HG03460 (cell line): ENCODE measurements around the gene HSFX2.
"Not testable (repeated sequence)": the region's sequence is repeated elsewhere in the genome, so short reads cannot be mapped to it uniquely, and the experiment has no call there.

Experiments used
- ATAC-seq: cut with Tn5 transposase; IDR thresholded peaks from one replicate; pipeline ENCODE4 v1.9.1; 2021; ENCODE audit not compliant: unreplicated experiment

HSFX2 gene

DNA sequence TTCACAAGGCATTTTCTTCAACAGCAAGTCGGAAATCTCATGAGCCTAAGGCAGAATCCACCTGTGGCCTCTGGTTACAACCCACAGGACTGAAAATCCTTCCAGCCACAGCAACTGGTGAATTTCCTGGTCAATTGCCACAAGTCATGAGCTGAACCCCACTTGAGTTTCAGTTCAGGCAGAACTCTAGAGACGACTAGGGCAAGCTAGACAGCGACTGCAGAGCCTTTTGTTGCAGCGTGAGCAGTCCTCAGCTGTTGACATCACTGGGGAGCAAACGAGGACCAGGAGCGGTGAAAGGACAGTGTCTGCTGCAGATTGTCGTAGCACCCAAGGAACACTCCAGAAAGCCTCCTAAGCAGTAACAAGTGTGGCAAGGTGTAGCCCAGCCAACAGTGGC, 829 bp upstream of the HSFX2 start:
- not testable (repeated sequence) for ATAC-seq

DNA sequence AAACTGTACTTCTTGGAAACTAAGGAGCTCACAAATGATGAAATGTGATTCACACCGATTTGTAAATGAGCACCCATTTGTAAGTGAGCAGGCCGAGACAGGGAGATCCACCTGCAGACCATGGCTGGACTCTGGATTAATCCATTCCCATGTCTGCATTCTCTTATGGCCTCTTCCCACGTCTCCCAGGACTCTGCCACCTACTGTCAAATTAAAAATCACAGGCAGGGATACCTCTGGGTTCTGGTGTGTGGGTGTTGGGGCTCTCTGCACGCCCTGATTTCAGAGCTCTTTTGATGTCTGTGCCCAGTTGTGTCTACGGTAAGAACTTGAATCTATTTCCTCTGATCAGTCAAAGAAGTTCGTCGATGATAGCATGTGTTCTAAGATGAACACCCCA, 4.1 kb downstream of the HSFX2 start:
- not testable (repeated sequence) for ATAC-seq

DNA sequence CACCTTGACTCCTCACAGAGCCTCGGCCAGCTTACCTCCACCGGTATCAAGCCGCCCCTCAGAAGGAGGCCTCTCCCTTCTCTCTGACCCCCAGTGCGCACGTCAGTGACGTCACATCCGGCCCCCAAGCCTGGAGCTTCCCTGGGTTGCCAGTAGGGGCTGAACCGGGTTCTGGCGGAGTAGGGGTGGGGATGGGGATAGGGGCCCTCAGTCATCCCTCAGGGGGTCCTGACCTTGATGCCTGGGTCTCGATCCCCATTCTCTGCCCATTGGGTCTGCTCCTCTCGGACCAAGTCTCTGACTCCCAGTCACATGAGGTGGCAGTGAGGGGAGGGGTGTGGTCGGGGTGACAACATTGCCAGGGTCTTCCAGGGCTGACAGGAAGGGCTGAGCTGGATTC, 7.8 kb downstream of the HSFX2 start, which contains the start of gene MAGEA9B:
Gene MAGEA9B (minus strand): TSS at position 101 of the 400 bp plus-strand sequence. CDS start 4,280 bp downstream, outside the sequence.
- ATAC-seq: not testable (repeated sequence)

DNA sequence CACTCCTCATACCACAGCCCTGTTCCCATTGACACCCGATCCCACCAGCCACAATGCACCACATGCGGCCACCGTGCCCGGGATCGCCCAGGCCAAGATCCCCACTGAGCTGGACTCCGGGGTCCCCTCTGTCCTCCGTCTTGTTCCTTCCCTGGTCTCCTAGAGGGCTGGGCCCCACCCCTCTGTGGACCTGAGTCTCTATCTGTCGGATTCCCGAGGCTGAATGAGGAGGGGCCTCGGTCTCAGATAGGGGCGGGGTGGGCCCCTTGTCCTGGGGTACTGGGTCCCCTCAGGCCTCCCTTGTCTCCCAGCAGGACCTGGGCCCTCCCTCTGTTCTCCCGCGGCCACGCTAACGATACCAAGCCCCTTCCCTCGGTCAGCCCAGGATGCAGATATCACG, 9.5 kb downstream of the HSFX2 start:
- ATAC-seq: not testable (repeated sequence)

DNA sequence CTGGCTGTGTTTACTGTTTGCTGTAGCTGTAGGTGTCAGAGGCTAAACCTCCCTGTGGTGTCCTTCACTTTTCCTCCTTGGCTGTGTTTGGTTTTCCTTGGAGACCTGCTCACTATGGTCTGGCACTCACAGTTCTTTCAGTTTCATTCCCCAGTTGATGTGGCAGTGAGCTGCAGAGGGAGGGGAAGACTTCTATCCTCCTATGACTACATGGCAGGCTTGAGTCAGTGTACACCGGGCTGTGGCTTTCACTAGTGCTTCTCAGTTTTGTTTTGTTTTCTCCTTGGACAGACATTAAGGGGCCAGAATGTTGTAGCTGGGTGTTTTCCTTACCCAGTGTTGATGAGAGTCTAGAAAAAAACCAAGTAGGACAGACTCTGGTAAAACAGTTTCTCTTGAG, 21.7 kb downstream of the HSFX2 start:
- ATAC-seq: peak; percentile 100

DNA sequence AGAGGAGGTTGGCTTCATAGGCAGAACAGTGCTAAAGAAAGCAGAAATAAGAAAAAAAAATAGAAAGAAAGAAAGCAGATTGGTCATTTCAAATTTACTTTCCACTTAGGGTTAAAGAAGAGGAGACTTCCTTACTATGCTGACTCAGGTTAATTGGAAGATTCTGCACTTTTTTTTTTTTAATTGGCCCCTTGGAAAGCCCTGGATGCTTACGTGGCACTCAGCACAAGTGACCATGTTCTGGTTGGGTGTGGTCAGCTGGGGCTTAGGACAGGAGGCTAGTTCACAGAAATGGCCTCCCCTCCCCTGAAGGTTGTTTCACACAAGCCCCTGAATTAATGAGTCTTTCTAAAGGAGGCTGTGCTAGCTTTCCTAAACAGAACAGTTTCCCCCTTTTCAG, 22.4 kb downstream of the HSFX2 start:
- no peak for ATAC-seq

DNA sequence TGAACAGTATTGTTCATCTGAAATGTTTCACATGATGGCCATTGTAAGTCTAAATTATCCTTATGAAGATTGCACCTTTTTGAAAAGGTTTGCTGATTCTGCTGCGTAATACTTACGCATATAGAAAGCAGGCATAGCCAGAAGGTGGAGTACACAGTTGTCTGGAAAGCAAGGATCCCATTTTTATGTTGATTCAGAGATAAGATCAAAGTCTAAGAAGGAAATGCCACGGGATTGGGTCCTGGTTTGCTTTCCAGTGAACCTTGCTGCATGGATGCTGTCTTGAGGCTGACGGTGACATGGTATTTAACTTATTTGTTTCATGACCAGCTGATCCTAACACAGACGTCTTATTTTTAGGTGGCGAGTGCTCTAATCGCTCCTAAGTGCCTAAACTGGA, 23.3 kb downstream of the HSFX2 start:
- ATAC-seq: no peak

DNA sequence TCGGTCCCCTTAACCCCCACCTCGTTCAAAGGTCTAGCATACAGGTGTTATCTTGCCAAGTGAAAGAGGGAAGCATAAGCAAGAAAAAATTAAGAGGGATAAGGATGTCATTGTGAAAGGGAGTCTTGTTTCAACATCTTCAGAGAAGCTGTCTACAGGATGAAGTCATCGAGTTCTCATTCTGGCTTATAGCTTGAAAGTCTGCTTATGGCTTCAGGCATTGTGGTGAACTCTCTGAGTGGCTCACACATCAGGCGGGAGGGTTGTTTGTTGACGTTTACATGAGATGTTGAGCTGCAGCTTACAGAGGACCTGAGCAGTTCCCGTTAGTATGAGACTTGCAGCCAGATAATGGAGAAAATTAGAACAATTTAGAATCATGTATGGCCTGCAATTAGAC, 24.4 kb downstream of the HSFX2 start:
- no peak for ATAC-seq

DNA sequence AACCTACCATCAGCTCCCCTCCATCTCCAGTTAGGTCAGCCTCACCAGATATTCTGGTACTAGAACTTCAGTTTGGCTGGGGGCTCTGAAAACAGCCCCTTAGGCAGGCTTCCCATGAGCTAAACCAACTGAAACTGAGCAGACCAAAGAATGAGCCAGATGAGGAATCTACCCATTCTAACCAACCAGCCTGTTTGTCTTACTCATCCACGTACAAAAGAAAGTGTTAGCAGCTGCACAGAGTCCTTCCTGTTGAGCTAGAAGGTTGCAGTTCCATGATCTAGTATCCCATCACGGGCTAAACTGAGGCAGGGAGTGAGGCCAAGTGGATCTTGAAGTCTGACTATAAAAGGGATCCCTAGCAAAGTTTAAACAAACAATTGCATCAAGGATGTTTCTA, 25.3 kb downstream of the HSFX2 start:
- no peak for ATAC-seq

DNA sequence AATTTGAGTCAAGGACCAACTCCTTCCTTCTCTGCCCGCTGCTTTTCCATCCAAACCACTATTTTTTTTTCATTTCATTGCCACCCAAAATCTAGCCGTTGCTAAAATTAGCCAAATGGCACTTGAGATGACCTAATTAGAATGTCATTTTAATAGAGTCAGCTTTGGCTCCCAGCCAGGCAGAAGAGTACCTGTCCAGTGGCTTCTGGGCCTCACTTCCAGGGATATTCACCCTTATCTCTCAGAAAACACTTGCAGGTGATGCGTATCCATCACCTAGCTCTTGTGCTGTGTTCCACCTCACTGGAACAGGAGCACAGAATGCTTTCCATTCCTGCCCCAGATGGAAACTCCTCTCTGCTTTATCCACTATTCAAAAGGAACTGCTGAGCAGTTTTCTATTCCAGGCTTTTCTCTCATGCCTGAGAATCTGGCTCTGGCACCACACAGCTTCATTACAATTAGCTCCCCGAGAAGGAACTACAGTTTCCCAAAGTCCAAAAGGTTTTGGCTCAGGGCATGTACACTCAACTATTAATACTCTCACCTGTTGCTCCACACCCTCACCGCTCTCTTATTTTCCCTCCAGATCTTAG, 26.3 kb downstream of the HSFX2 start:
- no peak for ATAC-seq

DNA sequence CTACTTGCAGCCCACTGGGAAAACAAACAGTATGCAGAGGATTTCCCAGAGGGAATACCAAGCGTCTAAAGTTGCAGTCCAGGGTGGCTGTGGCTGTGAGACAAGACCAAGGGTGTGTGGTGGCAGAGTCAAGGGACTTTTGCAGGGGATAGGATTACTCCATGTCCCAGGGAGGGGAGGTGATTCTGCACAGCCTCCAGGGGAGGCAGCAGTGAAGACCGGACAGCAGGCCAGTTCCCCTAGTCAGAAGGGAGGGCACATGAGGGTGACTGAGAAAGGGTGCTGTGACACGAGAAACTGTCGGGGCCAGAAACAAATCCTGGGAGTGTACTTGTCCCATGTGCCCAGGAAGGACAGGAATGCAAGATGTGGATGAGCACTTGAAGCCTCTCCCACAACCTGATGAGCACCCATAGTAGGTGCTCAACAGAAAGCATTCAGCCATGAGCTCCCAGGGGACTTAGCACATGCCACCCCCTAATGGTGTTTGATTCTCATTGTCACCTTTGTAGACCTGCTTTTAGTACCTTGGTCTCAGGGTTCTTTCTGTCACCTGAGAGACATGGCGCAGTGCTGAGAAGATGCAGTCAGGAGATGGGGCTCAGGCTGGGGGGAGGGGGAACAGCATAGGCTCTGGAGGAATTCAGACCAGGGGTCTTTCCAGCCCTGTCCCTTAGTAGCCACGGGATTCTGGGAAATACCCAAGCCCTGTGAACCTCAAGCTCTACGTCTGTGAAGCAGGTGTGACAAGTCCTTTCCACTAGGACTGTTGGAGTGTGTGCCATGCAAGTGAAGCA, 27.3 kb downstream of the HSFX2 start:
- no peak for ATAC-seq

DNA sequence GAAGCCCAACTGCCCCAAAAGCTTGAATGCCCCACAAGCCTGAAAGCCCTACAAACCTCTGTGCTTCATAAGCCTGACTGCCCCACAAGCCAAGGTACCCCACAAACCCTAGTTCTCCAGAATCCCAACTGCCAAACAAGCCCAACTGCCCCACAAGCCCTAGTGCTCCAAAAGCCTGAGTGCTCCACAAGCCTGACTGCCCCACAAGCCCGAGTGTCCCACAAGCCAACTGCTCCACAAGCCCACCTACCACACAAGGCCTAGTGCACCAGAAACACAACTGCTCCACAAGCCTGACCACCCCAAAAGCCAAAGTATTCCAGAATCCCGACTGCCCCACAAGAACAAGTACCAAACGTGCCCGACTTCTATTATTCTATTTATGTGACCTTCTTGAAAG, 31.8 kb downstream of the HSFX2 start:
- no peak for ATAC-seq

DNA sequence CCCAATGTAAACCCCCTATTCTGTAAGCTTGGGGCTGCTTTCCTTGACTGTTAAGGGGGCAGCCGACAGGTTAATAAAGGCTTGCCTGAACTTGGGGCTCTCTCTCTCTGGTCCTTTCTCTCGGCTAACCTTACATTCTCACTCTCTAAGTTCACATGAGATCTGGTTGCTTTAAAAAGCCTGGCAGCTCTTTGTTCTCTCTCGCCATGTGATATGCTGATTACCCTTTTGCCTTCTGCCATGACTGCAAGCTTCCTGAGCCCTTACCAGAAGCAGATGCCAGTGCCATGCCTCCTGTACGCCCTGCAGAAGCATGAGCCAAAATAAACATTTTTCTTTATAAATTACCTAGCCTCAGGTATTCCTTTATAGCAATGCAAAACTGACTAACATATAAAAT, 39.9 kb downstream of the HSFX2 start:
- not testable (repeated sequence) for ATAC-seq

DNA sequence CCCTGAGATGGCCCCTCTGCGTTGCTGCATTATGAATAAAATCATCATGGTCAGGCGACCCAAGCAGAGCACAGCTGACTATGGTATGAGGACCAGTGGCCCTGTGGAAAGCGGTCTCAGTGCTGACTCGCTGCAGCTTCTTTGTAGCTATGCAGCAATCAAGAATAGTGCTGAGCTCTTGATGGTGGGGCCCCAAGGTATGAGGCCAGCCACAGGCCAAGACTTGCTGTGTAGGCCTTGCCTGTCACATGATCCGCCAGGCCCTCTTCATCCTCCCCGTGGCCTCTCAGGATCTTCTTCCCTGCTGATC, 43.2 kb downstream of the HSFX2 start:
- ATAC-seq: not testable (repeated sequence)

DNA sequence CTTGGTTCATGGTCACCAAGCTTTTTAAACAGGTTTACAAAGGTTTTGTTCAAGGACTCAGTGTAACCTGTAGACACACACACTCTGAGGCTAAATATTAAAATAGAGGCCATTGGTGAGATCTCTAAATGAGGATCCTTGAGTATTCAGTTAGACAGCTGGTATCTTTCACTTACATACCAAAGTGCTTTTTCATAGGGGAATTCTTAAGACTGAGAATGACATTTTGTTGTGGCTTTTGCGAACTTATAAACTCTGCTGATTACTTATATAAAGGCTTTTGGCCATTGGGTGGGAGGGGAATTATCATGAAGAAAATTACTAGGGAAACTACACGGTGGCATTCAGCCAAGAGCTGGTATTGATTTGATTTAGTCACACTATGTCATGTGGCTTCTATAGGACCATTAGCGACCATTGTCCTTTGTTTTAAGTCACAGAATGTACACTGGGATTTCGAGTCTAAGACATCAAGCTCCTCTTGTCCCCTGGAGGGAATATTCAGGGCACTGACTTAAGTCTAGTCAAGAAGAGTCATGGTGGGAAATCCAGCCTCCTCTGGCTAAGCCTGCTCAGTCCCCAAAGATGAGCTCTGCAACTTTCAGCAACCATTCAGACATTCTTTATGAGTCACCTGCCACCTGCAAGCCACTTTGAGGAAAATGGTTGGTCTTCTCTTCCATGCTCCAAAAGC, 43.7 kb downstream of the HSFX2 start:
- ATAC-seq: not testable (repeated sequence)

DNA sequence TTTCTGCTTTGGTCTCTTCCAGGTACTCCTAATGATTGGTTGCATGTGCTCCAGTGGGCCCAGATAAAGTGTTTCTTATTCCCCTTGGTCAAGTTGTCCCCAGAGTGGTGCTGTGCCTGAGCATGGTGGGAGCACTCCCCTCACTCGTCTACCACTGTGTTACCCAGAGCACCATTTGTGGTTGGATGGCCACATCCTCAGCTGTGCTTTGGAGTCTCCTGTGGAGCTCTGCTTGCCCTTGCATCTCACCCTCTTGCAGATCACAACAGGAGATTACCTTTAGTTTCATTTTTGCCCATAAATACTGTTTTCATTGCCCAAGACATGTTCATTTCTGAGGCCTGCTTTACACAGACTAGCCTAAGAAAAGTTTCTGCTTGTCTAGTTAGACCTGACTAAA, 44.7 kb downstream of the HSFX2 start:
- ATAC-seq: not testable (repeated sequence)

DNA sequence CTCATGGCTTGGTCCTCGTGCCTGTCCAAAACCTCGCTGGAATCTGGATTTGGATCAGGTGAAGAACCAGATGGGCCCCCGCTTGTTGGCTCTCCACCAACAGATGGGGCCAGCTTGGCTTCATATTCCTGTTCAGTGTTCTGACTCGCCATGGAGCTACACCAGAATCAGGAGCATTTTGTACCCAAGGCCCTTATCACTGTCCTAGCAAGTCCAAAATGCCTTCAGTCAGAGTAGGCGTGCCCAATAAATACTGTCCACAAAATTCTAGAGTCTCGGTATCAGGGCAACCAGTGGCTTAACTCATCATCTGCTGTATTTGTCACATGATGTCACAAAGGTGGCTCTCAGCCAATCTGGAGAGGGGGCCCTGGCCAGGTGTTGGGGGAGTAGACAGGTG, 45.4 kb downstream of the HSFX2 start, which contains the start of gene HSFX3:
Gene HSFX3 (minus strand): TSS at position 224 of the 400 bp plus-strand sequence. CDS start 72 bp downstream, at position 152.
- not testable (repeated sequence) for ATAC-seq

DNA sequence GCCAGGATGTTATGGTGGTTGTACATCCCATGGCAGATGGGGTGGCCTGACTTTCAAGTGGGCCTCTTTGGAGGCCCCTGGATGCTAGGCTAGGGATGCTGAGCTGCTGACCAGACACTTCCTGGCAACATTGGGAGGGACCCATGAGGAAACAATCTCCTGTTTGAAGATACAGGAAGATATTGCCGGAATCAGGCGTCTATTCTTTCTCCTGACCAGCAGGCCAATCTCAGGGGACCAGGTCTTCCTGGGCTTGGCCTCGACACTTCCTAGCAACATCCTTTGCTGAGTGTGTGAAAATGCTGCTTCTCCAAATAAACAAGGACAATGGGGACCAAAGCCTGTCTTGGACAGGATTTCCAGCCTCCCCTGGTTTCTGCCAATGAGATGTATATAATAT, 47.3 kb downstream of the HSFX2 start:
- ATAC-seq: not testable (repeated sequence)

DNA sequence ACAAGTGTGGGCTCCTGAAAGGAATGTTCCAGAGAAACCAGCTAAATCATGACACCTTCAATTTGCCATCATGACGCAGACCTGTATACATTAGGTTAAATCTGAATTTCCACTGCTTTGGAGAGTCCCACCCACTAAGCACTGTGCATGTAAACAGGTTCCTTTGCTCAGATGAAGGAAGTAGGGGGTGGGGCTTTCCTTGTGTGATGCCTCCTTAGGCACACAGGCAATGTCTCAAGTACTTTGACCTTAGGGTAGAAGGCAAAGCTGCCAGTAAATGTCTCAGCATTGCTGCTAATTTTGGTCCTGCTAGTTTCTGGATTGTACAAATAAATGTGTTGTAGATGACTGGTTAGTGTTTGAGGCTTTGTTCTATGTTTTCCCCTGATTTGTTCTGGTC, 48.2 kb downstream of the HSFX2 start:
- not testable (repeated sequence) for ATAC-seq

DNA sequence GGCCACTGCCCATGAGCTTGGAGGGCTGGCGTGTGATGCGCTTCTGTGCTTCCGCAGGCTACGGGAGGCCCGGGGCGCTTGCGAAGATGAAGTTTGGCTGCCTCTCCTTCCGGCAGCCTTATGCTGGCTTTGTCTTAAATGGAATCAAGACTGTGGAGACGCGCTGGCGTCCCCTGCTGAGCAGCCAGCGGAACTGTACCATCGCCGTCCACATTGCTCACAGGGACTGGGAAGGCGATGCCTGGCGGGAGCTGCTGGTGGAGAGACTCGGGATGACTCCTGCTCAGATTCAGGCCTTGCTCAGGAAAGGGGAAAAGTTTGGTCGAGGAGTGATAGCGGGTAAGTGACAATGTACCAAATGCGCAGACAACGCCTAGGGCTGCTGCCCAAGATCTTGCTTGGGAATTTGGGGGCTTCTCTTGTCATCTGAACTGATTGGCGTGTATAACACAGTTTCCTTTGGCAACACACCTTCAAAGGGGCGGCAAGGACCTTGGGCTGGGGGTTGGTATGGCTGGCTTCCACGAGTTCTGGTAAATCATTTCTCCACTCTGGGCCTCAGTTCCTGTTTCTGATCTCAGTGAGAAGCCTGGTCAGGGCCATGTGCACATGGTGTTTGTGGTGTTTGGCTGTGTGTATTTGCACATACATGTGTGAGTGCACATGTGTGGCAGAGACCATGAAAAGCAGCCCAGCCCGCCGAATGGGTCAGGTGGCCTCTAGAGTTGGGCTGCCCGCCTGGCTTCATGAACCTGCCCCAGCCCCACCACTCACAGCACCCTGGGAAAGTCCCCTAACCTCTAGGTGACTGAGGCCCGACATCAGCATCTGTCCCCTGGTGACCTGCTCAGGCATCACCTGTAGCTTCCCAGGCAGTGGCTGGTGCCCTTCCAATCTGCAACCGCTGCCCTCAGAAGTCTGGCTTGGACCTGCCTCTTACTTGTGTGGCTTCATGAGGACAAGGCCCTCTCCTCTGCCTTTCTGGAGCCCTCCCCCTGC, 49.3 kb downstream of the HSFX2 start:
- peak; percentile 51 for ATAC-seq
